GM21825 (cell line): ENCODE data around the gene LIM2.
"Not testable (repeated sequence)": the region's sequence is repeated elsewhere in the genome, so short reads cannot be mapped to it uniquely, and the experiment has no call there.

Source experiments
- ATAC-seq: cut with Tn5 transposase; IDR thresholded peaks from one replicate; pipeline ENCODE4 v1.9.1; 2021; ENCODE audit warnings: mild to moderate bottlenecking, moderate library complexity; ENCODE audit not compliant: unreplicated experiment

LIM2 gene

GRCh38 chr19:51387924-51388389 lies at the start of gene LIM2:
LIM2 (minus strand) TSS chr19:51387974; CDS start chr19:51387443, 531 bp downstream.
- no peak for ATAC-seq

- ATAC-seq: no peak
These were observed 46.7 kb upstream of the LIM2 start for GRCh38 chr19:51434456-51434855.

- no peak for ATAC-seq
These were observed 45.3 kb upstream of the LIM2 start for GRCh38 chr19:51433043-51433442.

- no peak for ATAC-seq
These were observed 43.4 kb upstream of the LIM2 start for GRCh38 chr19:51431124-51431523.

- ATAC-seq: no peak
These were observed 42.4 kb upstream of the LIM2 start for GRCh38 chr19:51430221-51430620.

- ATAC-seq: no peak
These were observed 39.4 kb upstream of the LIM2 start for GRCh38 chr19:51427201-51427600.

GRCh38 chr19:51422053-51422448 lies 34.3 kb upstream of the LIM2 start:
- ATAC-seq: no peak

- ATAC-seq: no peak
These were observed 33.7 kb upstream of the LIM2 start for GRCh38 chr19:51421229-51422052.

GRCh38 chr19:51420511-51420910 lies 32.7 kb upstream of the LIM2 start:
- not testable (repeated sequence) for ATAC-seq

- ATAC-seq: no peak
These were observed 30.9 kb upstream of the LIM2 start for GRCh38 chr19:51418707-51419106.

GRCh38 chr19:51417810-51418157 lies 30.0 kb upstream of the LIM2 start:
- ATAC-seq: peak; percentile 39

- ATAC-seq: peak; percentile 39
These were observed 29.5 kb upstream of the LIM2 start, which contains the start of gene SIGLEC10 for GRCh38 chr19:51417107-51417809. SIGLEC10 (minus strand) TSS chr19:51417642; CDS start chr19:51417581, 61 bp downstream.

GRCh38 chr19:51416422-51416821 lies 28.6 kb upstream of the LIM2 start:
- not testable (repeated sequence) for ATAC-seq

GRCh38 chr19:51415187-51415586 lies 27.4 kb upstream of the LIM2 start:
- no peak for ATAC-seq

- no peak for ATAC-seq
These were observed 23.4 kb upstream of the LIM2 start for GRCh38 chr19:51410950-51411748.

GRCh38 chr19:51407511-51408131 lies 19.8 kb upstream of the LIM2 start:
- ATAC-seq: no peak

- ATAC-seq: no peak
These were observed 14.3 kb upstream of the LIM2 start for GRCh38 chr19:51402117-51402516.

- ATAC-seq: not testable (repeated sequence)
These were observed 12.2 kb upstream of the LIM2 start for GRCh38 chr19:51399936-51400335.

GRCh38 chr19:51399231-51399630 lies 11.5 kb upstream of the LIM2 start:
- no peak for ATAC-seq

GRCh38 chr19:51398096-51398704 lies 10.4 kb upstream of the LIM2 start:
- no peak for ATAC-seq
